H1 (cell line): Measurements from ENCODE around the gene IL12B. TPM values are rescaled to one million over a fixed set of nuclear protein-coding genes. Genes with fewer than 3 reads are reported as not detected.

ENCODE experiments used
- CTCF ChIA-PET: fragments of 300-600 bp; sonication (Branson Sonifier 250); formaldehyde crosslinking; loops from one replicate; lab custom pipeline; 2021; ENCODE audit not compliant: partially characterized antibody; lab: Charles Lee
- POLR2A ChIA-PET: fragments of 300-600 bp; sonication (Branson Sonifier 250); formaldehyde crosslinking; loops from one replicate; lab custom pipeline; 2021; ENCODE audit warnings: inconsistent platforms; ENCODE audit not compliant: partially characterized antibody; lab: Charles Lee
- DNase-seq, 2 experiments: peaks; one replicate each; pipeline versions ENCODE4 v3.0.0 to v3.0.0-alpha.2; 2010 to 2022; ENCODE audit warnings: low spot score in 2 of 2, low read depth in 1 of 2, mixed read lengths in 1 of 2
- FAIRE-seq: peaks from 2 replicates; lab custom pipeline; 2011; peaks lifted over from hg19 to GRCh38; lab: Jason Lieb, UNC
- H2AFZ ChIP-seq: 2 replicates; pipeline ENCODE4 v1.8.1; 2012; ENCODE audit warnings: low read length, inconsistent platforms
- H2AK5ac ChIP-seq: 2 replicates; pipeline ENCODE4 v1.6.1; 2013; ENCODE audit warnings: low read depth, low read length
- H2BK120ac ChIP-seq: replicated peaks from 2 replicates; pipeline ENCODE3; 2013; ENCODE audit warnings: low read depth, low read length, inconsistent platforms
- H2BK12ac ChIP-seq: 2 replicates; pipeline ENCODE4 v1.6.1; 2013; ENCODE audit warnings: low read depth, low read length
- H2BK15ac ChIP-seq: 2 replicates; pipeline ENCODE4 v1.6.1; 2013; ENCODE audit warnings: low read length
- H2BK20ac ChIP-seq: 2 replicates; pipeline ENCODE4 v1.6.1; 2013; ENCODE audit warnings: low read length
- H2BK5ac ChIP-seq: 2 replicates; pipeline ENCODE4 v1.6.1; 2013; ENCODE audit warnings: low read depth, low read length
- H3K14ac ChIP-seq: 2 replicates; pipeline ENCODE4 v1.6.1; 2013; ENCODE audit warnings: inconsistent platforms; ENCODE audit not compliant: insufficient read length
- H3K18ac ChIP-seq: 2 replicates; pipeline ENCODE4 v1.6.1; 2013; ENCODE audit warnings: low read length; ENCODE audit errors: extremely low read depth
- H3K23ac ChIP-seq: 2 replicates; pipeline ENCODE4 v1.6.1; 2013; ENCODE audit warnings: inconsistent platforms; ENCODE audit not compliant: insufficient read length
- H3K23me2 ChIP-seq: 2 replicates; pipeline ENCODE4 v1.6.1; 2013; ENCODE audit warnings: low read depth, low read length
- H3K27ac ChIP-seq: 2 replicates; pipeline ENCODE4 v1.6.1; 2011; ENCODE audit warnings: low read depth, low read length, inconsistent platforms
- H3K27me3 ChIP-seq, 4 experiments: replicated peaks in 1 of 4; 1 replicate in 1 of 4; 2 replicates in 3 of 4; pipeline versions ENCODE4 v1.6.1 to v1.8.1; 2011 to 2013; ENCODE audit warnings: low read length in 3 of 4, mild to moderate bottlenecking in 3 of 4, inconsistent platforms in 2 of 4, mixed read lengths in 2 of 4, moderate library complexity in 1 of 4; ENCODE audit not compliant: control insufficient read depth in 3 of 4, insufficient read depth in 3 of 4; ENCODE audit errors: extremely low read depth in 1 of 4
- H3K36me3 ChIP-seq, 4 experiments: 2 replicates each; pipeline versions ENCODE4 v1.6.1 to v1.8.1; 2011 to 2013; ENCODE audit warnings: mild to moderate bottlenecking in 4 of 4, low read length in 3 of 4, moderate library complexity in 2 of 4, control low read depth in 1 of 4, inconsistent platforms in 1 of 4; ENCODE audit not compliant: insufficient read depth in 4 of 4, control insufficient read depth in 2 of 4
- H3K4ac ChIP-seq: replicated peaks from 2 replicates; pipeline ENCODE3; 2013; ENCODE audit warnings: low read length, low read depth, mixed read lengths, inconsistent platforms; ENCODE audit not compliant: insufficient read length
- H3K4me1 ChIP-seq, 4 experiments: replicated peaks in 1 of 4; 1 replicate in 1 of 4; 2 replicates in 3 of 4; pipeline versions ENCODE4 v1.6.1 to v1.8.1; 2011 to 2013; ENCODE audit warnings: low read length in 3 of 4, inconsistent platforms in 2 of 4, mixed read lengths in 1 of 4; ENCODE audit not compliant: insufficient read depth in 4 of 4, control insufficient read depth in 3 of 4
- H3K4me2 ChIP-seq, 2 experiments: 2 replicates each; pipeline versions ENCODE4 v1.6.1 to v1.8.1; 2011 to 2013; ENCODE audit warnings: low read depth in 2 of 2, low read length in 2 of 2, control low read depth in 1 of 2, inconsistent platforms in 1 of 2, mild to moderate bottlenecking in 1 of 2; ENCODE audit not compliant: insufficient read depth in 1 of 2
- H3K4me3 ChIP-seq, 4 experiments: fragments of 200-600, 300-600 bp in 1 of 4; sonication (generic), shearing (Covaris generic), sonication (Bioruptor Twin) in 1 of 4; 2 replicates each; pipeline versions ENCODE4 v1.5.1 to v1.8.1; 2011 to 2016; ENCODE audit warnings: low read length in 4 of 4, low read depth in 3 of 4, control low read depth in 2 of 4, inconsistent platforms in 2 of 4, mild to moderate bottlenecking in 2 of 4, mixed read lengths in 1 of 4, moderate library complexity in 1 of 4; ENCODE audit not compliant: insufficient read depth in 2 of 4; ENCODE audit errors: extremely low read depth in 1 of 4
- H3K56ac ChIP-seq: replicated peaks from 2 replicates; pipeline ENCODE3; 2013; ENCODE audit warnings: low read depth, mild to moderate bottlenecking, mixed read lengths, low read length, inconsistent platforms; ENCODE audit not compliant: insufficient read length
- H3K79me1 ChIP-seq: 2 replicates; pipeline ENCODE4 v1.6.1; 2013; ENCODE audit warnings: low read depth, low read length, control low read depth
- H3K79me2 ChIP-seq, 2 experiments: 2 replicates each; pipeline versions ENCODE4 v1.6.1 to v1.8.1; 2012 to 2013; ENCODE audit warnings: low read length in 2 of 2, mild to moderate bottlenecking in 2 of 2, inconsistent platforms in 1 of 2; ENCODE audit not compliant: insufficient read depth in 2 of 2, control insufficient read depth in 1 of 2
- H3K9ac ChIP-seq, 4 experiments: replicated peaks in 1 of 4; 1 replicate in 1 of 4; 2 replicates in 3 of 4; pipeline versions ENCODE4 v1.6.1 to v1.8.1; 2011 to 2013; ENCODE audit warnings: low read depth in 3 of 4, low read length in 3 of 4, control low read depth in 2 of 4, mild to moderate bottlenecking in 2 of 4, moderate library complexity in 2 of 4, inconsistent platforms in 1 of 4; ENCODE audit errors: extremely low read depth in 1 of 4
- H3K9me3 ChIP-seq, 2 experiments: 2 replicates each; pipeline versions ENCODE4 v1.6.1 to v1.8.1; 2012 to 2013; ENCODE audit warnings: mild to moderate bottlenecking in 2 of 2, moderate library complexity in 2 of 2, control low read depth in 1 of 2, inconsistent platforms in 1 of 2, low read depth in 1 of 2, low read length in 1 of 2, mixed read lengths in 1 of 2; ENCODE audit not compliant: insufficient read depth in 2 of 2
- H4K20me1 ChIP-seq, 2 experiments: replicated peaks in 1 of 2; 2 replicates each; pipeline versions ENCODE3 to v1.8.1; 2011 to 2013; ENCODE audit warnings: inconsistent platforms in 2 of 2, low read length in 2 of 2, mild to moderate bottlenecking in 1 of 2; ENCODE audit not compliant: insufficient read depth in 2 of 2, control insufficient read depth in 1 of 2
- H4K5ac ChIP-seq: 2 replicates; pipeline ENCODE4 v1.6.1; 2013; ENCODE audit warnings: low read length, low read depth, mixed read lengths, inconsistent platforms; ENCODE audit not compliant: insufficient read length
- H4K8ac ChIP-seq: 2 replicates; pipeline ENCODE4 v1.8.0; 2013; ENCODE audit warnings: mild to moderate bottlenecking, moderate library complexity, low read length, inconsistent platforms; ENCODE audit not compliant: insufficient read depth; ENCODE audit errors: extremely low read depth
- H4K91ac ChIP-seq: replicated peaks from 2 replicates; pipeline ENCODE3; 2013; ENCODE audit warnings: low read length, mixed read lengths, inconsistent platforms; ENCODE audit not compliant: insufficient read length
- JUN ChIP-seq: IDR thresholded peaks from 2 replicates; pipeline ENCODE4 v1.6.1; 2011; ENCODE audit warnings: low read depth, mild to moderate bottlenecking, improper control_type of control experiment, low read length
- RBBP5 ChIP-seq: IDR thresholded peaks from 2 replicates; pipeline ENCODE4 v1.7.1; 2012; ENCODE audit warnings: low read depth, mild to moderate bottlenecking, inconsistent platforms, low read length, moderate library complexity, borderline replicate concordance
- SIN3A ChIP-seq, 2 experiments: IDR thresholded peaks in 1 of 2; conservative IDR thresholded peaks in 1 of 2; 2 replicates each; pipeline ENCODE4 v1.6.1; 2011 to 2012; ENCODE audit warnings: low read length in 2 of 2, improper control_type of control experiment in 1 of 2, low read depth in 1 of 2, mild to moderate bottlenecking in 1 of 2
- SIRT6 ChIP-seq: IDR thresholded peaks from one replicate; pipeline ENCODE4 v1.7.1; 2012; ENCODE audit warnings: low read length, inconsistent platforms
- WGBS, 2 experiments: shearing (Covaris generic) in 1 of 2; methylation state at CpG; one replicate each; pipeline versions ENCODE4 v1.1.6 to v1.1.7; 2013 to 2015; ENCODE audit warnings: low lambda C conversion rate in 2 of 2, mixed read lengths in 2 of 2, inconsistent platforms in 1 of 2, low coverage in 1 of 2, missing lambda C conversion rate in 1 of 2; ENCODE audit not compliant: insufficient replicate concordance in 2 of 2, insufficient coverage in 1 of 2, insufficient read length in 1 of 2; ENCODE audit errors: extremely low coverage in 1 of 2, missing lambda C conversion rate in 1 of 2; 5-methylcytosine and 5-hydroxymethylcytosine counted together
- polyA plus RNA-seq, 7 experiments: library from polyadenylated mRNA; depleted of rRNA in 3 of 7; stranded (reverse) in 5 of 7; unstranded in 2 of 7; fragments of >200 nt in 5 of 7; fragments of 200-250 nt in 2 of 7; gene quantifications; 1 replicate in 5 of 7; 2 replicates in 1 of 7; 4 replicates in 1 of 7; pipeline versions ENCODE4 v1.2.1 to v1.2.3, GENCODE V29; 2011 to 2013; ENCODE audit warnings: missing spikeins in 2 of 7, mixed read lengths in 2 of 7
- total RNA-seq: library from RNA; stranded (reverse); fragmentation: NEBNext Ultra II Directional; extraction: Animal tissue kit (Norgen Biotek cat#: 25700); gene quantifications from 2 replicates; pipeline ENCODE4 v1.2.1, GENCODE V29; 2021

Gene IL12B
- total and polyA plus RNA-seq, 2 of the 8 experiments (the other 6 are each of a cell fraction or from before 2014, with no cell fraction given): not detected

DNA sequence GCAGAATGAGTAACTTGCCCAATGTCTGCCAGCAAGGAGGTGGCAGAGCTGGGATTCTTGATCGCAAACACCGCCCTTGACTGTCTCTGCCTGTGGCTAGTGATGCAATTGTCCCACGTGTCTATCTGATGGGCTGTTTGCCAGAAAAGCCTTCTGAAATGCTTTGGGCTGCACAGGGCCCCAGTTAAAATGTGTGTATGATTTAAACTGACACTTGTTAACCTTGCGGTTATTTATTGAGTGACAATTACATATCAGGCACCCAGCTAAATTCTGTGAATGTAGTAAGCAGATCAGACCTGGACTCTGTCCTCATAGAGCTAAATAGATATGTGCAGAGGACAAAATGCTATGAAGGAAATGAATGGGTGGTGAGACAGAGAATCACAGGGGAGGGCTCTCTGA lies 11.6 kb upstream of the IL12B start:
- Histone ChIP-seq H2AK5ac (no peak overlapping the region), H3K9ac (no peak overlapping the region), H2BK5ac (no peak overlapping the region)
- TF ChIP-seq RBBP5 (no peak), JUN (no peak), SIN3A (conservative IDR thresholded peaks at IDR 0.05 in 1 of 2, IDR thresholded peaks at IDR 0.05 in 1 of 2; ENCODE audit: low read depth in 1 of 2, low read length in 2 of 2) (no peak), SIRT6 (no peak)
- TF ChIP-seq, all 59 proteins: peak for 0
- H3K79me1 ChIP-seq: no peaks in the 10 kb centered on the region
- no peak overlapping the region for H3K14ac ChIP-seq
- no peak overlapping the region for H3K56ac ChIP-seq
- no peaks in the 10 kb centered on the region for H3K27me3 ChIP-seq
- FAIRE-seq: no peak
- H3K4me2 ChIP-seq: no peak overlapping the region
- H2AFZ ChIP-seq: no peak overlapping the region
- no peaks in the 10 kb centered on the region for H3K79me2 ChIP-seq
- no peak overlapping the region for H4K5ac ChIP-seq
- H3K4me3 ChIP-seq: no peak overlapping the region
- H3K4ac ChIP-seq: no peak overlapping the region
- H2BK120ac ChIP-seq: no peak overlapping the region
- no peak overlapping the region for H4K8ac ChIP-seq
- no peak overlapping the region for H3K18ac ChIP-seq
- no peaks in the 10 kb centered on the region for H3K36me3 ChIP-seq
- WGBS, 2 experiments: 86% methylated on average over 4 of the region's 4 CpGs; no CpG with 5 or more reads in 1 of the 2 experiments
- H4K20me1 ChIP-seq: no peaks in the 10 kb centered on the region
- ChIA-PET POLR2A (no interaction called here), CTCF (interaction anchor here (1.0 to 1.9 kb wide), 2 partner anchors 10 to 25 kb away, joined by 5 read pairs; no protein-coding TSS in a partner anchor)
- no peaks in the 10 kb centered on the region for H3K23me2 ChIP-seq
- H2BK12ac ChIP-seq: no peak overlapping the region
- no peaks in the 10 kb centered on the region; a peak in 1 of 4 replicates for H3K9me3 ChIP-seq
- no peak overlapping the region for H3K27ac ChIP-seq
- no peak for DNase-seq
- H2BK20ac ChIP-seq: no peak overlapping the region
- no peak overlapping the region for H3K23ac ChIP-seq
- no peaks in the 10 kb centered on the region for H3K4me1 ChIP-seq
- no peak overlapping the region for H2BK15ac ChIP-seq
- H4K91ac ChIP-seq: no peak overlapping the region
